K562 (cell line): ENCODE results near the gene BID. TPM values are rescaled to one million over a fixed set of nuclear protein-coding genes. Genes with fewer than 3 reads are reported as not detected.

ENCODE experiments used
- GTF3C2 ChIP-seq: IDR thresholded peaks from 3 replicates; pipeline ENCODE4 v1.6.1; 2011; ENCODE audit warnings: borderline replicate concordance, mild to moderate bottlenecking, moderate library complexity; ENCODE audit not compliant: insufficient read length; ENCODE audit errors: extremely low read depth
- JUNB ChIP-seq: fragments of 450-650 bp; formaldehyde crosslinking; conservative IDR thresholded peaks from 2 replicates; pipeline ENCODE4 v1.4.0; 2020; ENCODE audit warnings: mild to moderate bottlenecking
- MAFG ChIP-seq: fragments of 450-650 bp; conservative IDR thresholded peaks from 2 replicates; pipeline ENCODE4 v1.6.1; 2016; ENCODE audit warnings: missing genetic modification characterization, missing compliant biosample characterization
- NFE2 ChIP-seq: IDR thresholded peaks from 2 replicates; pipeline ENCODE4 v1.6.1; 2014; ENCODE audit warnings: antibody characterized with exemption, low read depth
- SNAPC5 ChIP-seq: fragments of 250-450 bp; sonication (Bioruptor Pico); IDR thresholded peaks from 2 replicates; pipeline ENCODE4 v1.8.0; 2021; ENCODE audit warnings: moderate library complexity, mild to moderate bottlenecking, inconsistent platforms
- SNIP1 ChIP-seq: fragments of 450-650 bp; IDR thresholded peaks from 2 replicates; pipeline ENCODE4 v1.7.1; 2017; ENCODE audit warnings: low read depth, mild to moderate bottlenecking
- ZNF311 ChIP-seq: fragments of 250-450 bp; sonication (Bioruptor Pico); IDR thresholded peaks from 2 replicates; pipeline ENCODE4 v1.4.0; 2020; ENCODE audit warnings: mild to moderate bottlenecking, moderate library complexity
- polyA plus RNA-seq, 8 experiments: library from polyadenylated mRNA; depleted of rRNA in 4 of 8; stranded (reverse) in 5 of 8; unstranded in 3 of 8; fragments of >200 nt; fragmentation: Nextera tagmentation in 2 of 8; fragmentation: Illumina TruSeq in 1 of 8; extraction: Ambion mirVana in 2 of 8; extraction: Trizol in 1 of 8; gene quantifications; 2 replicates each; pipeline versions ENCODE4 v1.2.1 to v1.2.3, GENCODE V29; 2011 to 2014; ENCODE audit warnings: inconsistent platforms in 1 of 8, missing spikeins in 1 of 8
- total RNA-seq, 7 experiments: library from RNA; depleted of rRNA in 6 of 7; stranded (reverse); fragments of >200 nt in 6 of 7; fragmentation: Illumina TruSeq in 2 of 7; extraction: Trizol in 2 of 7; gene quantifications; 2 replicates each; pipeline versions ENCODE4 v1.2.1 to v1.2.3, GENCODE V29; 2011 to 2021; ENCODE audit warnings: low replicate concordance in 1 of 7

The BID gene
- total and polyA plus RNA-seq, 9 of the 15 experiments (the other 6 are each of a cell fraction or from before 2014, with no cell fraction given), result 5.2 to 209 (median 63.7) TPM

GRCh38 chr22:17725500-17725796 lies 48.8 kb downstream of the BID start (continued):
- TF ChIP-seq GTF3C2 (no peak), SNIP1 (no peak), ZNF311 (no peak), MAFG (peak; percentile 80), NFE2 (peak; percentile 42), SNAPC5 (CRISPR knock-in tag) (no peak), JUNB (CRISPR knock-in tag) (no peak)
- TF ChIP-seq, all 486 proteins: peak for 5
